ENCODE measurements around the gene NLGN4X.

GRCh38 chrX:6131287-6131686, 97.4 kb downstream of the NLGN4X start:
- TF ChIP-seq POLR2A (IDR thresholded peaks at IDR 0.05; ENCODE audit: low read depth, low read length) (no peak), POLR2AphosphoS5 (IDR thresholded peaks at IDR 0.05; ENCODE audit: low read depth, low read length) (no peak), TAF1 (IDR thresholded peaks at IDR 0.05; ENCODE audit: low read depth, low read length) (no peak), SPI1 (IDR thresholded peaks at IDR 0.05; ENCODE audit: low read depth, low read length) (no peak)
